ENCODE data around the gene IL6R.
"Not testable (repeated sequence)": the region's sequence is repeated elsewhere in the genome, so short reads cannot be mapped to it uniquely, and the experiment has no call there.

Gene IL6R

DNA sequence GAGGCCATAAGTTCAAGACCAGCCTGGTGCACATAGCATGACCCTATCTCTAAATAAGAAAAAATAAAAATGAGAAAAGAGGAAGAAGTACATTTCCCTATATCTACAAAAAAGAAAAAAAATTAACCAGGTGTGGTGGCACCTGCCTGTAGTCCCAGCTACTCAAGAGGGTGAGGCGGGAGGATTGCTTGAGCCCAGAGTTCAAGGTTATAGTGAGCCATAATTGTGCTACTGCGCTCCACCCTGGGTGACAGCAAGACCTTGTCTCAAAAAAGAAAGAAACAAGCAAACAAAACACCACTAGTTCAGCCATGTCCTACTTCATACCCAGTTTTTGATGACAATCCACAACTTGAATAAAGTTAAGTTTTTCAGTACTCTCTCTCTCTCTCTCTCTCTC, 66.2 kb downstream of the IL6R start:
- Histone ChIP-seq H3K27me3 (ENCODE audit: low read depth, low read length) (no peaks in the 10 kb centered on the region), H3K4me3 (ENCODE audit: low read depth in 1 of 2, low read length in 2 of 2) (no peak overlapping the region), H3K4me1 (ENCODE audit: control insufficient read depth in 1 of 2, insufficient read depth in 2 of 2, low read length in 2 of 2) (peaks cover 0 to 9% of the 10 kb centered on the region in 2 donors), H3K9me3 (ENCODE audit: control insufficient read depth in 1 of 2, low read length in 2 of 2) (no peaks in the 10 kb centered on the region), H3K27ac (ENCODE audit: low read length) (no peak overlapping the region), H3K36me3 (ENCODE audit: control insufficient read depth in 1 of 2, insufficient read depth in 2 of 2, low read length in 2 of 2) (peaks cover 0 to 5% of the 10 kb centered on the region in 2 donors)

GRCh38 chr1:154474802-154475201, 69.7 kb downstream of the IL6R start:
- Histone ChIP-seq H3K27me3 (ENCODE audit: low read depth, low read length) (no peaks in the 10 kb centered on the region), H3K27ac (ENCODE audit: low read length) (no peak overlapping the region), H3K4me1 (ENCODE audit: control insufficient read depth in 1 of 2, insufficient read depth in 2 of 2, low read length in 2 of 2) (peaks cover 0 to 8% of the 10 kb centered on the region in 2 donors), H3K4me3 (ENCODE audit: low read depth in 1 of 2, low read length in 2 of 2) (no peak overlapping the region), H3K9me3 (ENCODE audit: control insufficient read depth in 1 of 2, low read length in 2 of 2) (no peaks in the 10 kb centered on the region), H3K36me3 (ENCODE audit: control insufficient read depth in 1 of 2, insufficient read depth in 2 of 2, low read length in 2 of 2) (no peaks in the 10 kb centered on the region)

DNA sequence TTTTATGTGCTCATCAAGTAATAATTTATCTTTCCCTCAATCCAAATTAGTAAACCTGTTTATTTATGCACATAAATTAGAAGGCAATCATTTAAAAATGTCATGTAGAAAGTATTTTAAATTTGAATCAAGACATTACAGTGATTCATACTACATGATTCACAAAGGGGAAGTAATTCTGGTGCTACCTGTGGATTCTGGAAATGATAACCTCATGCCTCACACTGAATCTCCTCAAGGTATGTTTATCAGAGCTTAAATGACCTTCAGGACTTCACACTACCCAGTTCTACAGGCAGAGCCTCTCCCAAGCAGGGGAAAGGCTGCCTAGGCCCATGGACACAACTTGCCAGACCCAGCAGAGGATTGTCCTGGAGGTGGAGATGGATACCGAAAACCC, 71.6 kb downstream of the IL6R start:
- no peaks in the 10 kb centered on the region for H3K27me3 ChIP-seq (ENCODE audit: low read depth, low read length)
- no peak overlapping the region for H3K4me3 ChIP-seq (ENCODE audit: low read depth in 1 of 2, low read length in 2 of 2)
- no peaks in the 10 kb centered on the region for H3K9me3 ChIP-seq (ENCODE audit: control insufficient read depth in 1 of 2, low read length in 2 of 2)
- no peaks in the 10 kb centered on the region for H3K36me3 ChIP-seq (ENCODE audit: control insufficient read depth in 1 of 2, insufficient read depth in 2 of 2, low read length in 2 of 2)
- H3K27ac ChIP-seq (ENCODE audit: low read length) = no peak overlapping the region
- H3K4me1 ChIP-seq (ENCODE audit: control insufficient read depth in 1 of 2, insufficient read depth in 2 of 2, low read length in 2 of 2) = peaks cover 0 to 15% of the 10 kb centered on the region in 2 donors

- H3K4me1 ChIP-seq (ENCODE audit: control insufficient read depth in 1 of 2, insufficient read depth in 2 of 2, low read length in 2 of 2) = peaks cover 0 to 15% of the 10 kb centered on the region in 2 donors
- no peaks in the 10 kb centered on the region for H3K36me3 ChIP-seq (ENCODE audit: control insufficient read depth in 1 of 2, insufficient read depth in 2 of 2, low read length in 2 of 2)
- no peaks in the 10 kb centered on the region for H3K27me3 ChIP-seq (ENCODE audit: low read depth, low read length)
- H3K9me3 ChIP-seq (ENCODE audit: control insufficient read depth in 1 of 2, low read length in 2 of 2) = no peaks in the 10 kb centered on the region
- H3K27ac ChIP-seq (ENCODE audit: low read length) = no peak overlapping the region
- no peak overlapping the region for H3K4me3 ChIP-seq (ENCODE audit: low read depth in 1 of 2, low read length in 2 of 2)
Observed at GRCh38 chr1:154478013-154478412, 72.9 kb downstream of the IL6R start.

- no peaks in the 10 kb centered on the region for H3K9me3 ChIP-seq (ENCODE audit: control insufficient read depth in 1 of 2, low read length in 2 of 2)
- peaks cover 0 to 15% of the 10 kb centered on the region in 2 donors for H3K4me1 ChIP-seq (ENCODE audit: control insufficient read depth in 1 of 2, insufficient read depth in 2 of 2, low read length in 2 of 2)
- H3K27ac ChIP-seq (ENCODE audit: low read length) = no peak overlapping the region
- no peak overlapping the region for H3K4me3 ChIP-seq (ENCODE audit: low read depth in 1 of 2, low read length in 2 of 2)
- H3K27me3 ChIP-seq (ENCODE audit: low read depth, low read length) = no peaks in the 10 kb centered on the region
- H3K36me3 ChIP-seq (ENCODE audit: control insufficient read depth in 1 of 2, insufficient read depth in 2 of 2, low read length in 2 of 2) = no peaks in the 10 kb centered on the region
Observed at GRCh38 chr1:154478639-154479038, 73.5 kb downstream of the IL6R start.

GRCh38 chr1:154479764-154480421, 74.8 kb downstream of the IL6R start:
- Histone ChIP-seq H3K36me3 (ENCODE audit: control insufficient read depth in 1 of 2, insufficient read depth in 2 of 2, low read length in 2 of 2) (no peaks in the 10 kb centered on the region), H3K4me1 (ENCODE audit: control insufficient read depth in 1 of 2, insufficient read depth in 2 of 2, low read length in 2 of 2) (peaks cover 0 to 11% of the 10 kb centered on the region in 2 donors), H3K27ac (ENCODE audit: low read length) (no peak overlapping the region), H3K4me3 (ENCODE audit: low read depth in 1 of 2, low read length in 2 of 2) (no peak overlapping the region), H3K27me3 (ENCODE audit: low read depth, low read length) (no peaks in the 10 kb centered on the region), H3K9me3 (ENCODE audit: control insufficient read depth in 1 of 2, low read length in 2 of 2) (no peaks in the 10 kb centered on the region)

- no peak overlapping the region for H3K27ac ChIP-seq (ENCODE audit: low read length)
- no peaks in the 10 kb centered on the region for H3K27me3 ChIP-seq (ENCODE audit: low read depth, low read length)
- H3K9me3 ChIP-seq (ENCODE audit: control insufficient read depth in 1 of 2, low read length in 2 of 2) = no peaks in the 10 kb centered on the region
- no peaks in the 10 kb centered on the region for H3K36me3 ChIP-seq (ENCODE audit: control insufficient read depth in 1 of 2, insufficient read depth in 2 of 2, low read length in 2 of 2)
- H3K4me3 ChIP-seq (ENCODE audit: low read depth in 1 of 2, low read length in 2 of 2) = no peak overlapping the region
- peaks cover 0 to 15% of the 10 kb centered on the region in 2 donors for H3K4me1 ChIP-seq (ENCODE audit: control insufficient read depth in 1 of 2, insufficient read depth in 2 of 2, low read length in 2 of 2)
Observed at GRCh38 chr1:154481053-154481452, 75.9 kb downstream of the IL6R start.

DNA sequence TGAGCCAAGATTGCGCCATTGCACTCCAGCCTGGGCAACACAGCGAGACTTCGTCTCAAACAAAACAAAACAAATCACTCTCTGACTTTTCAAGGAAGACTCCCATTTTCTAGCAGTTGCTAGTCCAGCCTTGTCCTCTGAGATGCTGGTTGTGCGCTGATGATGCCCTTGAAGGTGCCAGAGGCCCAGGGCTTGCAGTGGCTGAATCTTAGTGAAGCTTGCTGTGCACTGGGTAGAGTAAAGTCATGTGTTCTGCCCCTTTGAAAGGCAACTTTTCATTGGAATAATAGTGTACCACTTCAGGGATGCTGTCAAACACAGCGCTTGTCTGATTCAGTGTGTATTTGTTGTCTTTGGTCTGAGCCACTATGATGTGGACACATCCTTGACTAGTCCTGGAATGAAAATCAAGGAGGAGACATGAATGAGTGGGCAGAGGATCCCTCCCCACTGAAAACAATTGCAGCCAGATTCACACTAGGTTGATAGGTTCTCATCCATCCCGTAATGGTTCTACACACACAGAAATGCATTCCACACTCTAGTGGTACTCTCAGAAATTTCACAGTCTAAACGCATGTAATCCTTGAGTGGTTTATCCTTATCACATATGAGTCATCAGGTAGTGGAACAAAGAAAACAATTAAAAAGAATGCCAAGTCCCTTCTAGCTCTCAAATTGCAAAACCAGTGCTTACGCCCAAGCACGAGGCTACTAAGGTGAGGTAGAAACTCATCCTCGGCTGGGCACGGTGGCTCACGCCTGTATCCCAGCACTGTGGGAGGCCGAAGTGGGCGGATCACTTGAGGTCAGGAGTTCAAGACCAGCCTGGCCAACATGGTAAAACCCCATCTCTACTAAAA, 79.0 kb downstream of the IL6R start:
- Histone ChIP-seq H3K36me3 (ENCODE audit: control insufficient read depth in 1 of 2, insufficient read depth in 2 of 2, low read length in 2 of 2) (no peaks in the 10 kb centered on the region), H3K9me3 (ENCODE audit: control insufficient read depth in 1 of 2, low read length in 2 of 2) (no peaks in the 10 kb centered on the region), H3K4me1 (ENCODE audit: control insufficient read depth in 1 of 2, insufficient read depth in 2 of 2, low read length in 2 of 2) (peaks cover 0 to 22% of the 10 kb centered on the region in 2 donors), H3K4me3 (ENCODE audit: low read depth in 1 of 2, low read length in 2 of 2) (no peak overlapping the region), H3K27me3 (ENCODE audit: low read depth, low read length) (no peaks in the 10 kb centered on the region), H3K27ac (ENCODE audit: low read length) (no peak overlapping the region)

DNA sequence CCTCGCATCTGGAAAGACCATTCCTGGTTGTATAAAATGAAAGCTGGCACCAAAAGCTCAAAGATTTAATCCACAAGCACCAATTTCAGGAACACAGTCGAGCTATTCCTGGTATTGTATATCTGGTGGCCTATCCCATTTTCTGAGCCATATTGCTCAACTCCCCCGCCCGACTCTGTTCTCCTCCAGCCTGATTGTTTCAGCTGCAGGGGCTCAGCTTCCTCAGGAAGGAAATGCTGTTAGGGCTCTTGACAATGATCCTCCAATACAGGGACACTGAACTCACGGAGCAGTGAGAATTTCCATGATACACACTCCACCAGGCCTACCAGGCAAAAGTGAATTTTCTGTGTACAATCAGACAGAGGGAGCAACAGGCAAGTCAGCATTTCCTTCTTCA, 80.0 kb downstream of the IL6R start:
- Histone ChIP-seq H3K9me3 (ENCODE audit: control insufficient read depth in 1 of 2, low read length in 2 of 2) (no peaks in the 10 kb centered on the region), H3K36me3 (ENCODE audit: control insufficient read depth in 1 of 2, insufficient read depth in 2 of 2, low read length in 2 of 2) (no peaks in the 10 kb centered on the region), H3K27ac (ENCODE audit: low read length) (no peak overlapping the region), H3K4me3 (ENCODE audit: low read depth in 1 of 2, low read length in 2 of 2) (no peak overlapping the region), H3K27me3 (ENCODE audit: low read depth, low read length) (no peaks in the 10 kb centered on the region), H3K4me1 (ENCODE audit: control insufficient read depth in 1 of 2, insufficient read depth in 2 of 2, low read length in 2 of 2) (peaks cover 6 to 17% of the 10 kb centered on the region in 2 donors)

DNA sequence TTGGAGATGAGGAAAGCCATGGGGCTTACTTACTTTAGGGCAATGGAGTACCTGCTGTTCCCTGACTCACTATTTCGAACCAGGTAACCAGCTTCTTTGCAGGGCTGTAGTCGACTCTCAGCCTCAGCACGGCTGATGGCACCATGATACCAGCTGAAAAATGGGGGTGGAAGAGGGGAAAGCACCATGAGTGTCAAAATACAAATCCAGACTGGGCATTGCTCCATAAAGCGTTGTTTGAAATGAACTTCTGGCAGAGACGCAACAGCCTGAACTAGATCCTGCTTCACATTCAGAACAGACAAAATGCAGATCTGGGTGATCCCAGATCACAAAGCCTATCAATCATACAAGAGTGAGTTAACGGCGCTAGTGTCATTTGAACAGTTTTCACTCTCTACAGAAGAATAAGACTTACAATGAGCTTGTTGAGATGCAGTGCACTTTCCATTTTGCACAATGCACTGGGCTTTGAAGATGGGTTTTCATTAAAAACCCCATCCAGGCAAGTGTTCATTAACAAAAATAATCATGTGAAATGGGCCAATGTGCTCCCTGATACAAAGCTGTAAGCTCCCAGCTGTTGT, 80.9 kb downstream of the IL6R start:
- H3K27ac ChIP-seq (ENCODE audit: low read length) = no peak overlapping the region
- no peaks in the 10 kb centered on the region for H3K9me3 ChIP-seq (ENCODE audit: control insufficient read depth in 1 of 2, low read length in 2 of 2)
- no peak overlapping the region for H3K4me3 ChIP-seq (ENCODE audit: low read depth in 1 of 2, low read length in 2 of 2)
- H3K36me3 ChIP-seq (ENCODE audit: control insufficient read depth in 1 of 2, insufficient read depth in 2 of 2, low read length in 2 of 2) = no peaks in the 10 kb centered on the region
- no peaks in the 10 kb centered on the region for H3K27me3 ChIP-seq (ENCODE audit: low read depth, low read length)
- H3K4me1 ChIP-seq (ENCODE audit: control insufficient read depth in 1 of 2, insufficient read depth in 2 of 2, low read length in 2 of 2) = peaks cover 8 to 17% of the 10 kb centered on the region in 2 donors

DNA sequence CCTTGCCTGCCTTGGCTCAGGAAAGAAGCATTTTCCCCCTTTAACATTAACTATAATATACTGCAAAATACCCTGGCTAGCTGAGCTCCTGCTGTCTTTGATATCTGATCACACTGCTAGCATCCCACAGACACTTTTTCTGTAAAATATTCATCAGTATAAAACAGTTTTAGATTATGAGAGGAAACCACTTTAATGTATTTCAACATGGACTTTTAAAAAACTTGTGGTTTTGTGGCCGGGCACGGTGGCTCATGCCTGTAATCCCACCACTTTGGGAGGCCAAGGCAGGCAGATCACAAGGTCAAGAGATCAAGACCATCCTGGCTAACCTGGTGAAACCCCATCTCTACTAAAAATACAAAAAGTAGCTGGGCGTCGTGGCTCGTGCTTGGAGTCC, 81.6 kb downstream of the IL6R start:
- peaks cover 8 to 17% of the 10 kb centered on the region in 2 donors for H3K4me1 ChIP-seq (ENCODE audit: control insufficient read depth in 1 of 2, insufficient read depth in 2 of 2, low read length in 2 of 2)
- not testable (repeated sequence) for H3K9me3 ChIP-seq (ENCODE audit: control insufficient read depth in 1 of 2, low read length in 2 of 2); H3K4me3 ChIP-seq (ENCODE audit: low read depth in 1 of 2, low read length in 2 of 2); H3K27me3 ChIP-seq (ENCODE audit: low read depth, low read length); H3K36me3 ChIP-seq (ENCODE audit: control insufficient read depth in 1 of 2, insufficient read depth in 2 of 2, low read length in 2 of 2)
- peak overlapping the region; percentile 4 for H3K27ac ChIP-seq (ENCODE audit: low read length)

All from muscle layer of duodenum (tissue), 2 donors.